K562 (cell line): ENCODE measurements around the gene ARHGAP22. TPM values are rescaled to one million over a fixed set of nuclear protein-coding genes. Genes with fewer than 3 reads are reported as not detected.

ENCODE experiments used
- CBFA2T3 ChIP-seq: fragments of 450-650 bp; IDR thresholded peaks from 2 replicates; pipeline ENCODE4 v1.6.1; 2017
- CLOCK ChIP-seq: fragments of 250-450 bp; sonication (Bioruptor Pico); IDR thresholded peaks from 2 replicates; pipeline ENCODE4 v1.4.0; 2020; ENCODE audit warnings: mild to moderate bottlenecking, moderate library complexity, borderline replicate concordance
- MAZ ChIP-seq, 2 experiments: fragments of 450-650 bp in 1 of 2; sonication (generic) in 1 of 2; formaldehyde crosslinking; IDR thresholded peaks in 1 of 2; conservative IDR thresholded peaks in 1 of 2; 2 replicates each; pipeline versions ENCODE4 v1.4.0 to v1.5.0; 2020; ENCODE audit warnings: mild to moderate bottlenecking in 1 of 2, missing genetic modification reagents in 1 of 2
- MTA3 ChIP-seq: fragments of 450-650 bp; formaldehyde crosslinking; IDR thresholded peaks from 2 replicates; pipeline ENCODE4 v1.6.1; 2017; ENCODE audit warnings: mild to moderate bottlenecking, borderline replicate concordance
- MYNN ChIP-seq, 2 experiments: sonication (generic); formaldehyde crosslinking in 1 of 2; IDR thresholded peaks; 2 replicates each; pipeline versions ENCODE4 v1.5.0 to v1.6.1; 2016 to 2020; ENCODE audit warnings: antibody characterized with exemption in 1 of 2, missing genetic modification reagents in 1 of 2
- RBM25 ChIP-seq: fragments of 200-400 bp; formaldehyde crosslinking; IDR thresholded peaks from 2 replicates; pipeline ENCODE4 v1.6.1; 2018; ENCODE audit warnings: low read length, low read depth, moderate library complexity; ENCODE audit not compliant: severe bottlenecking
- RFX1 ChIP-seq: fragments of 450-650 bp; IDR thresholded peaks from 2 replicates; pipeline ENCODE4 v1.6.1; 2016; ENCODE audit warnings: mild to moderate bottlenecking, moderate library complexity
- SIN3A ChIP-seq, 2 experiments: fragments of 150-350 bp in 1 of 2; IDR thresholded peaks; 2 replicates each; pipeline ENCODE4 v1.6.1; 2011 to 2016; ENCODE audit warnings: borderline replicate concordance in 2 of 2, low read depth in 2 of 2, low read length in 2 of 2, mild to moderate bottlenecking in 2 of 2, moderate library complexity in 2 of 2; ENCODE audit not compliant: control insufficient read depth in 1 of 2
- SP2 ChIP-seq: IDR thresholded peaks from 2 replicates; pipeline ENCODE4 v1.6.1; 2011; ENCODE audit warnings: mild to moderate bottlenecking, low read depth, low read length, moderate library complexity; ENCODE audit not compliant: poor library complexity, severe bottlenecking; ENCODE audit errors: extremely low read depth
- TCF7 ChIP-seq: sonication (generic); IDR thresholded peaks from 2 replicates; pipeline ENCODE4 v1.6.1; 2016; ENCODE audit warnings: antibody characterized with exemption, borderline replicate concordance
- VEZF1 ChIP-seq: fragments of 200-800 bp; sonication (Bioruptor generic); IDR thresholded peaks from 2 replicates; pipeline ENCODE4 v1.6.1; 2017; ENCODE audit warnings: missing genetic modification characterization, missing compliant biosample characterization
- XRCC3 ChIP-seq: fragments of 450-650 bp; IDR thresholded peaks from 2 replicates; pipeline ENCODE4 v1.6.1; 2017; ENCODE audit warnings: mild to moderate bottlenecking, moderate library complexity
- ZBTB43 ChIP-seq: sonication (generic); formaldehyde crosslinking; IDR thresholded peaks from 2 replicates; pipeline ENCODE4 v1.8.0; 2023; ENCODE audit warnings: mild to moderate bottlenecking, missing genetic modification reagents
- ZKSCAN1 ChIP-seq: fragments of 150-350 bp; IDR thresholded peaks from 2 replicates; pipeline ENCODE4 v1.6.1; 2016; ENCODE audit warnings: low read depth, low read length
- ZNF253 ChIP-seq: fragments of 250-450 bp; sonication (Bioruptor Pico); conservative IDR thresholded peaks from 2 replicates; pipeline ENCODE4 v1.6.1; 2021; ENCODE audit warnings: mild to moderate bottlenecking
- ZNF512 ChIP-seq: IDR thresholded peaks from 2 replicates; pipeline ENCODE4 v1.6.1; 2016; ENCODE audit warnings: missing genetic modification characterization, missing compliant biosample characterization
- ZNF655 ChIP-seq: fragments of 250-450 bp; sonication (Bioruptor Pico); IDR thresholded peaks from 2 replicates; pipeline ENCODE4 v1.5.0; 2021
- polyA plus RNA-seq, 8 experiments: library from polyadenylated mRNA; depleted of rRNA in 4 of 8; stranded (reverse) in 5 of 8; unstranded in 3 of 8; fragments of >200 nt; fragmentation: Nextera tagmentation in 2 of 8; fragmentation: Illumina TruSeq in 1 of 8; extraction: Ambion mirVana in 2 of 8; extraction: Trizol in 1 of 8; gene quantifications; 2 replicates each; pipeline versions ENCODE4 v1.2.1 to v1.2.3, GENCODE V29; 2011 to 2014; ENCODE audit warnings: inconsistent platforms in 1 of 8, missing spikeins in 1 of 8
- total RNA-seq, 7 experiments: library from RNA; depleted of rRNA in 6 of 7; stranded (reverse); fragments of >200 nt in 6 of 7; fragmentation: Illumina TruSeq in 2 of 7; extraction: Trizol in 2 of 7; gene quantifications; 2 replicates each; pipeline versions ENCODE4 v1.2.1 to v1.2.3, GENCODE V29; 2011 to 2021; ENCODE audit warnings: low replicate concordance in 1 of 7

Gene ARHGAP22
- total and polyA plus RNA-seq, 9 of the 15 experiments (the other 6 are each of a cell fraction or from before 2014, with no cell fraction given), result 1.3 to 28.1 (median 12.7) TPM

- TF ChIP-seq VEZF1, result peak; percentile 84
- TF ChIP-seq CBFA2T3, result peak; percentile 76
- TF ChIP-seq SP2, result no peak
- TF ChIP-seq ZKSCAN1, result no peak
- peak; percentile 90 for TF ChIP-seq MTA3
- no peak for TF ChIP-seq ZNF253 (CRISPR knock-in tag)
- no peak for TF ChIP-seq ZNF512
- TF ChIP-seq RFX1, result no peak
- TF ChIP-seq SIN3A (IDR thresholded peaks at IDR 0.05; ENCODE audit: borderline replicate concordance in 2 of 2, control insufficient read depth in 1 of 2, low read depth in 2 of 2, low read length in 2 of 2), result no peak
- TF ChIP-seq RBM25, result no peak
- no peak; the same call in 1 of the 2 replicates for TF ChIP-seq CLOCK
- no peak for TF ChIP-seq ZNF655
- TF ChIP-seq ZBTB43 (CRISPR knock-in tag), result no peak
- no peak for TF ChIP-seq TCF7
- peak; percentile 87 for TF ChIP-seq MYNN (IDR thresholded peaks at IDR 0.05)
- no peak for TF ChIP-seq MYNN (CRISPR knock-in tag; IDR thresholded peaks at IDR 0.05)
- peak; percentile 56 to 57; a peak in 3 of 4 replicates for TF ChIP-seq MAZ (CRISPR knock-in tag; conservative IDR thresholded peaks at IDR 0.05 in 1 of 2, IDR thresholded peaks at IDR 0.05 in 1 of 2)
- TF ChIP-seq XRCC3, result no peak
These were observed 124.2 kb downstream of the ARHGAP22 start (continued) for GRCh38 chr10:48480397-48481374.
